A549 (cell line): ENCODE results near the gene CACNA1S. TPM values are rescaled to one million over a fixed set of nuclear protein-coding genes. Genes with fewer than 3 reads are reported as not detected.

Experiments used
- ATAC-seq, 2 experiments: fragments of 200-7000 bp in 1 of 2; fragments of >200 bp in 1 of 2; cut with Nextera tagmentation in 1 of 2; cut with Tn5 transposase in 1 of 2; 3 replicates each; pipeline versions ENCODE4 v1.8.0 to v1.9.1; 2018 to 2020; ENCODE audit warnings: mild to moderate bottlenecking in 1 of 2, moderate library complexity in 1 of 2
- CTCF ChIA-PET: fragments of 300-600 bp; sonication (Branson Sonifier 250); formaldehyde crosslinking; extraction: SDS; loops from one replicate; lab custom pipeline; 2021; ENCODE audit warnings: antibody characterized with exemption, inconsistent platforms; lab: Yijun Ruan, JAX
- POLR2A ChIA-PET: fragments of 350-600 bp; formaldehyde crosslinking; extraction: SDS; loops from one replicate; lab custom pipeline; 2021; ENCODE audit warnings: antibody characterized with exemption, inconsistent platforms; lab: Yijun Ruan, JAX
- DNase-seq, 2 experiments: peaks; one replicate each; pipeline versions ENCODE4 v3.0.0 to v3.0.0-alpha.2; 2011 to 2016; ENCODE audit warnings: low read depth in 1 of 2, low spot score in 1 of 2
- FAIRE-seq: peaks from 2 replicates; lab custom pipeline; 2011; peaks lifted over from hg19 to GRCh38; lab: Jason Lieb, UNC
- H3K27ac ChIP-seq, 2 experiments: fragments of >200 bp; sonication (Bioruptor Twin); formaldehyde crosslinking; 3 replicates each; pipeline ENCODE4 v1.5.1; 2016 to 2017
- H3K4me1 ChIP-seq: fragments of >200 bp; sonication (Bioruptor Twin); formaldehyde crosslinking; 3 replicates; pipeline ENCODE4 v1.6.1; 2016
- H3K4me2 ChIP-seq: fragments of >200 bp; sonication (Bioruptor Twin); formaldehyde crosslinking; 3 replicates; pipeline ENCODE4 v1.6.1; 2016
- H3K4me3 ChIP-seq: fragments of >200 bp; sonication (Bioruptor Twin); formaldehyde crosslinking; 3 replicates; pipeline ENCODE4 v1.5.1; 2016
- H3K9me3 ChIP-seq: fragments of >200 bp; sonication (Bioruptor Twin); formaldehyde crosslinking; 3 replicates; pipeline ENCODE4 v1.6.1; 2016
- BHLHE40 ChIP-seq: IDR thresholded peaks from 2 replicates; pipeline ENCODE4 v1.6.1; 2012; ENCODE audit warnings: low read depth, low read length, inconsistent platforms
- HEYL ChIP-seq: fragments of 250-450 bp; sonication (Bioruptor Pico); IDR thresholded peaks from 2 replicates; pipeline ENCODE4 v1.8.0; 2021; ENCODE audit warnings: mild to moderate bottlenecking, moderate library complexity
- JUN ChIP-seq, 2 experiments: fragments of >200 bp; sonication (Bioruptor Twin); formaldehyde crosslinking; IDR thresholded peaks; 2 replicates in 1 of 2; 3 replicates in 1 of 2; pipeline ENCODE4 v1.6.1; 2016 to 2017
- KDM5A ChIP-seq: fragments of 200-600 bp; sonication (generic); IDR thresholded peaks from 2 replicates; pipeline ENCODE4 v1.6.1; 2016; ENCODE audit warnings: antibody characterized with exemption, mild to moderate bottlenecking
- MYC ChIP-seq: IDR thresholded peaks from 2 replicates; pipeline ENCODE4 v1.6.1; 2012; ENCODE audit warnings: mild to moderate bottlenecking, inconsistent platforms, low read length, improper control_type of control experiment, borderline replicate concordance
- PHF8 ChIP-seq: fragments of 200-600 bp; sonication (generic); IDR thresholded peaks from 2 replicates; pipeline ENCODE4 v1.6.1; 2016; ENCODE audit warnings: low read depth, mild to moderate bottlenecking, antibody characterized with exemption, moderate library complexity, borderline replicate concordance
- POLR2A ChIP-seq: IDR thresholded peaks from 2 replicates; pipeline ENCODE4 v1.6.1; 2012; ENCODE audit warnings: mild to moderate bottlenecking, low read length
- RAD21 ChIP-seq, 2 experiments: fragments of >200 bp in 1 of 2; sonication (Bioruptor Twin) in 1 of 2; formaldehyde crosslinking in 1 of 2; IDR thresholded peaks in 1 of 2; conservative IDR thresholded peaks in 1 of 2; 2 replicates in 1 of 2; 3 replicates in 1 of 2; pipeline ENCODE4 v1.6.1; 2012 to 2018; ENCODE audit warnings: inconsistent platforms in 1 of 2
- RFX5 ChIP-seq: fragments of 450-650 bp; IDR thresholded peaks from 2 replicates; pipeline ENCODE4 v1.7.1; 2014; ENCODE audit warnings: antibody characterized with exemption, mild to moderate bottlenecking, moderate library complexity
- RNF2 ChIP-seq: fragments of 200-600 bp; sonication (generic); IDR thresholded peaks from 2 replicates; pipeline ENCODE4 v1.6.1; 2016; ENCODE audit warnings: low read depth, mild to moderate bottlenecking, antibody characterized with exemption, moderate library complexity, borderline replicate concordance
- SMC3 ChIP-seq: fragments of >200 bp; sonication (Bioruptor Twin); formaldehyde crosslinking; IDR thresholded peaks from 3 replicates; pipeline ENCODE4 v1.6.1; 2018; ENCODE audit warnings: inconsistent platforms
- TFCP2L1 ChIP-seq: fragments of 250-450 bp; sonication (Bioruptor Pico); IDR thresholded peaks from 2 replicates; pipeline ENCODE4 v1.5.0; 2021; ENCODE audit warnings: mild to moderate bottlenecking
- ZC3H11A ChIP-seq: fragments of 450-650 bp; IDR thresholded peaks from 2 replicates; pipeline ENCODE4 v1.6.1; 2014; ENCODE audit warnings: antibody characterized with exemption, mild to moderate bottlenecking
- ZFP36 ChIP-seq: fragments of 450-650 bp; IDR thresholded peaks from 2 replicates; pipeline ENCODE4 v1.6.1; 2014; ENCODE audit warnings: borderline replicate concordance; ENCODE audit not compliant: partially characterized antibody
- ZNF302 ChIP-seq: fragments of 250-450 bp; sonication (Bioruptor Pico); IDR thresholded peaks from 2 replicates; pipeline ENCODE4 v1.9.0; 2021; ENCODE audit warnings: inconsistent platforms, mild to moderate bottlenecking, moderate library complexity
- WGBS: methylation state at CpG from one replicate; pipeline ENCODE4 v1.1.6; 2017; ENCODE audit errors: missing lambda C conversion rate; 5-methylcytosine and 5-hydroxymethylcytosine counted together
- polyA plus RNA-seq, 4 experiments: library from polyadenylated mRNA; depleted of rRNA in 3 of 4; stranded (reverse); fragments of >200 nt; fragmentation: RNase III in 1 of 4; extraction: RNeasy Plus Mini Kit Qiagen cat#74134 plus additional on column Dnase treatment in 1 of 4; gene quantifications; 2 replicates in 3 of 4; 3 replicates in 1 of 4; pipeline ENCODE4 v1.2.3, GENCODE V29; 2011 to 2017
- TF ChIP-seq, protein P1 (sequence below): IDR thresholded peaks from 2 replicates; pipeline ENCODE4 v1.6.1; 2012
- TF ChIP-seq, protein P2 (sequence below): fragments of >200 bp; sonication (Bioruptor Twin); formaldehyde crosslinking; IDR thresholded peaks from 3 replicates; pipeline ENCODE4 v1.6.1; 2016
- TF ChIP-seq, protein P3 (sequence below): fragments of >200 bp; sonication (Bioruptor Twin); formaldehyde crosslinking; IDR thresholded peaks from 3 replicates; pipeline ENCODE4 v1.5.1; 2016
- TF ChIP-seq, protein P4 (sequence below): fragments of 200-600 bp; sonication (generic); IDR thresholded peaks from 2 replicates; pipeline ENCODE4 v1.6.1; 2016; ENCODE audit warnings: antibody characterized with exemption, mild to moderate bottlenecking, moderate library complexity

Gene CACNA1S
- polyA plus RNA-seq, 2 of the 4 experiments (the other 2 are of a cell fraction), result 0.01 TPM; not detected in 1

DNA sequence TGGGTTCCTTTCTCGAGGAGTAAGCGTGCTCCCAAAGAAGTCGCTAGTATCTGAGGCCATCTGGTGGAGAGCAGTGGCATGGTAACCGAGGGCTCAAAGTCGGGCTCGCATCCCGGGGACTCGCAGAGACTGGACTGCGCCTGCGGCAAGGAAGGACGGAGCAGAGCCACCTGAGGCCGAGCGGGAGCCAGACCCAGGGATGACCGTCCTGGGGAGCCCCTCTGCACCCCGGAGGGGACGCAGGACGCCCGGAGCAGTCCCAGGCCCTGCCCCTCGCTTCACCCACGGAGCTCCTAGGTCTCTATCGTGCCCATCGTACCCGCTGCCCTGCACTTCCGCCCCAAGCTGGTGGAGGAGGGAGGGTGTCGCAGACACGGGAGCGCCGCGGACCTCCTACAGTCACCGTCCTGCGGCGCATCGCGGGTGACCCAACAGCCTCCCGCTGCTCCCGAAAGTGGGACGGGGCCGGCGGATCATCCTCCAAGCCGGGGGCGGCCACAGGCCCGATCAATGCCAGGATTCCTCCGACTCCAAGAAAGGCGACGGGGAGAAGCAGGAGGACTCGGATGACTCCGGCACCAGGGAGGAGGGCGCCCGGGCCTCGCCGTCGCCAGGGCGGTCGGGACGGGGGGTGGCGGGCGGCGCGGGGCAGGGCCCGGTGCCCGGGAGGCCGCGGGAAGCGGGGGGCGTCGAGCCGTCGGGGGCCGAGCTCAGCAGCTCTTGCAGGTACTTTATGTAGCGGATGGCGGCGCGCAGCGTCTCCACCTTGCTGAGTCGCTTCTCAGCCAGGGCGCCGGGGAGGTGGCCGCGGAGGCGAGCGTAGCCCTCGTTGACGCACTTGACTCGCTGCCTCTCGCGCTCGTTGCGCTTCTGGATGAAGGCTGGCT is 2.3 kb upstream of the CACNA1S start:
- peak; percentile 93 to 98 for DNase-seq
- peak overlapping the region; percentile 80 for H3K4me3 ChIP-seq
- ChIA-PET POLR2A (interaction anchor here (0.6 to 2.1 kb wide), 10 partner anchors 10 to 556 kb away, joined by 3 to 9 read pairs (median 4); partner anchors contain the start of gene DDX59), CTCF (interaction anchor here (0.5 to 7.4 kb wide), 34 partner anchors 8 to 557 kb away, joined by 3 to 84 read pairs (median 4); partner anchors contain the start of gene ASCL5)
- 5% methylated on average over 43 of the region's 88 CpGs for WGBS
- peak; percentile 93 to 97 for ATAC-seq
- peak overlapping the region; percentile 87 to 89 for H3K27ac ChIP-seq
- FAIRE-seq, result peak; percentile 97
- peaks cover 8% of the 10 kb centered on the region for H3K4me1 ChIP-seq
- peak overlapping the region; percentile 87 for H3K4me2 ChIP-seq
- no peaks in the 10 kb centered on the region for H3K9me3 ChIP-seq
- TF ChIP-seq ZC3H11A, result no peak
- TF ChIP-seq KDM5A, result peak; percentile 26; the same call in 1 of the 2 replicates
- peak in 1 of 2 experiments; percentile 66; a peak in 3 of 5 replicates for TF ChIP-seq JUN (IDR thresholded peaks at IDR 0.05)
- TF ChIP-seq ZFP36, result no peak
- peak; percentile 78 for TF ChIP-seq POLR2A
- TF ChIP-seq, protein P1, sequence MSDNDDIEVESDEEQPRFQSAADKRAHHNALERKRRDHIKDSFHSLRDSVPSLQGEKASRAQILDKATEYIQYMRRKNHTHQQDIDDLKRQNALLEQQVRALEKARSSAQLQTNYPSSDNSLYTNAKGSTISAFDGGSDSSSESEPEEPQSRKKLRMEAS, result peak; percentile 92
- peak; percentile 90 to 91 for TF ChIP-seq RAD21 (conservative IDR thresholded peaks at IDR 0.05 in 1 of 2, IDR thresholded peaks at IDR 0.05 in 1 of 2)
- TF ChIP-seq RFX5, result 0 out of 2 replicates have a peak, but pooled peaks have one; percentile 31
- TF ChIP-seq BHLHE40, result no peak
- TF ChIP-seq SMC3, result peak; percentile 86
- TF ChIP-seq MYC, result peak; percentile 75; the same call in 1 of the 2 replicates
- TF ChIP-seq, protein P2, sequence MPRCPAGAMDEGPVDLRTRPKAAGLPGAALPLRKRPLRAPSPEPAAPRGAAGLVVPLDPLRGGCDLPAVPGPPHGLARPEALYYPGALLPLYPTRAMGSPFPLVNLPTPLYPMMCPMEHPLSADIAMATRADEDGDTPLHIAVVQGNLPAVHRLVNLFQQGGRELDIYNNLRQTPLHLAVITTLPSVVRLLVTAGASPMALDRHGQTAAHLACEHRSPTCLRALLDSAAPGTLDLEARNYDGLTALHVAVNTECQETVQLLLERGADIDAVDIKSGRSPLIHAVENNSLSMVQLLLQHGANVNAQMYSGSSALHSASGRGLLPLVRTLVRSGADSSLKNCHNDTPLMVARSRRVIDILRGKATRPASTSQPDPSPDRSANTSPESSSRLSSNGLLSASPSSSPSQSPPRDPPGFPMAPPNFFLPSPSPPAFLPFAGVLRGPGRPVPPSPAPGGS, result peak; percentile 29; the same call in 1 of the 3 replicates
- TF ChIP-seq, protein P3, sequence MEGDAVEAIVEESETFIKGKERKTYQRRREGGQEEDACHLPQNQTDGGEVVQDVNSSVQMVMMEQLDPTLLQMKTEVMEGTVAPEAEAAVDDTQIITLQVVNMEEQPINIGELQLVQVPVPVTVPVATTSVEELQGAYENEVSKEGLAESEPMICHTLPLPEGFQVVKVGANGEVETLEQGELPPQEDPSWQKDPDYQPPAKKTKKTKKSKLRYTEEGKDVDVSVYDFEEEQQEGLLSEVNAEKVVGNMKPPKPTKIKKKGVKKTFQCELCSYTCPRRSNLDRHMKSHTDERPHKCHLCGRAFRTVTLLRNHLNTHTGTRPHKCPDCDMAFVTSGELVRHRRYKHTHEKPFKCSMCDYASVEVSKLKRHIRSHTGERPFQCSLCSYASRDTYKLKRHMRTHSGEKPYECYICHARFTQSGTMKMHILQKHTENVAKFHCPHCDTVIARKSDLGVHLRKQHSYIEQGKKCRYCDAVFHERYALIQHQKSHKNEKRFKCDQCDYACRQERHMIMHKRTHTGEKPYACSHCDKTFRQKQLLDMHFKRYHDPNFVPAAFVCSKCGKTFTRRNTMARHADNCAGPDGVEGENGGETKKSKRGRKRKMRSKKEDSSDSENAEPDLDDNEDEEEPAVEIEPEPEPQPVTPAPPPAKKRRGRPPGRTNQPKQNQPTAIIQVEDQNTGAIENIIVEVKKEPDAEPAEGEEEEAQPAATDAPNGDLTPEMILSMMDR, result peak; percentile 84
- TF ChIP-seq PHF8, result peak; percentile 56; the same call in 1 of the 2 replicates

DNA sequence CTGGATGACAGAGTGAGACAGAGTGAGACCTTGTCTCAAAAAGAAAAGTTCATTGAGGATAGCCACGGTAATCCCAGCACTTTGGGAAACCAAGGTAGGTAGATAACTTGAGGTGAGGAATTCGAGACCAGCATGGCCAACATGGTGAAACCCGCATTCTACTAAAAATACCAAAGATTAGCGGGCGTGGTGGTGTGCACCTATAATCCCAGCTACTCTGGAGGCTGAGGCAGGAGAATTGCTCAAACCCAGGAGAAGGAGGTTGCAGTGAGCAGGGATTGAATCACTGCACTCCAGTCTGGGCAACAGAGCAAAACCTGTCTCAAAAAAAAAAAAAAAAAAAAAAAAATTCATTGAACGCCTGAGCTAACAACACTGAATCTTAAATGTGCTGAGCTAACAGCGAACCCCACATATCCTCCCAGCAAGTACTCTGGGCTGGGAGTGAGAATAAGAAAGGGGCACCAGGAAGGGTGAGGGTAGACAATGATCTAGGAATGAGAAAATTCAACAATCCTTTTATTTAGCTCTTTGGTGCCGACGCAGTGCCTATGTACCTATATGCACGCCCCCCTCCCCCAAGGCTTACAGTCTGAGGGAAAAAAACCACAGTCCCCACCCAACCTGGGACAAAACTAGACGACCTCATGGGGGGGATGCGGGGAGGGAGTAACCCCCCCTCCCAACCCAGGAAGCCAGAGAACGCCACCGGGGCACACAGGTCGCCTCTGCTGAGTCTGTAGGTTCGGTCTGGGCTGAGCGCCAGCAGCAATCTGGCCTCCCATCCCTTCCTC is 1.4 kb upstream of the CACNA1S start:
- TF ChIP-seq, protein P4, sequence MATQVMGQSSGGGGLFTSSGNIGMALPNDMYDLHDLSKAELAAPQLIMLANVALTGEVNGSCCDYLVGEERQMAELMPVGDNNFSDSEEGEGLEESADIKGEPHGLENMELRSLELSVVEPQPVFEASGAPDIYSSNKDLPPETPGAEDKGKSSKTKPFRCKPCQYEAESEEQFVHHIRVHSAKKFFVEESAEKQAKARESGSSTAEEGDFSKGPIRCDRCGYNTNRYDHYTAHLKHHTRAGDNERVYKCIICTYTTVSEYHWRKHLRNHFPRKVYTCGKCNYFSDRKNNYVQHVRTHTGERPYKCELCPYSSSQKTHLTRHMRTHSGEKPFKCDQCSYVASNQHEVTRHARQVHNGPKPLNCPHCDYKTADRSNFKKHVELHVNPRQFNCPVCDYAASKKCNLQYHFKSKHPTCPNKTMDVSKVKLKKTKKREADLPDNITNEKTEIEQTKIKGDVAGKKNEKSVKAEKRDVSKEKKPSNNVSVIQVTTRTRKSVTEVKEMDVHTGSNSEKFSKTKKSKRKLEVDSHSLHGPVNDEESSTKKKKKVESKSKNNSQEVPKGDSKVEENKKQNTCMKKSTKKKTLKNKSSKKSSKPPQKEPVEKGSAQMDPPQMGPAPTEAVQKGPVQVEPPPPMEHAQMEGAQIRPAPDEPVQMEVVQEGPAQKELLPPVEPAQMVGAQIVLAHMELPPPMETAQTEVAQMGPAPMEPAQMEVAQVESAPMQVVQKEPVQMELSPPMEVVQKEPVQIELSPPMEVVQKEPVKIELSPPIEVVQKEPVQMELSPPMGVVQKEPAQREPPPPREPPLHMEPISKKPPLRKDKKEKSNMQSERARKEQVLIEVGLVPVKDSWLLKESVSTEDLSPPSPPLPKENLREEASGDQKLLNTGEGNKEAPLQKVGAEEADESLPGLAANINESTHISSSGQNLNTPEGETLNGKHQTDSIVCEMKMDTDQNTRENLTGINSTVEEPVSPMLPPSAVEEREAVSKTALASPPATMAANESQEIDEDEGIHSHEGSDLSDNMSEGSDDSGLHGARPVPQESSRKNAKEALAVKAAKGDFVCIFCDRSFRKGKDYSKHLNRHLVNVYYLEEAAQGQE, result no peak
- TF ChIP-seq TFCP2L1 (no peak), ZNF302 (CRISPR knock-in tag) (no peak), HEYL (CRISPR knock-in tag) (no peak), JUN (IDR thresholded peaks at IDR 0.05) (no peak), RNF2 (no peak)
- TF ChIP-seq, protein P2, result no peak
- TF ChIP-seq, all 56 proteins: peak for 0
- H3K9me3 ChIP-seq, result no peaks in the 10 kb centered on the region
- H3K27ac ChIP-seq, result peak overlapping the region; percentile 87 to 89
- ChIA-PET CTCF (interaction anchor here (0.6 to 7.4 kb wide), 28 partner anchors 8 to 557 kb away, joined by 3 to 84 read pairs (median 4); partner anchors contain the start of gene ASCL5), POLR2A (interaction anchor here (0.6 to 2.1 kb wide), 10 partner anchors 11 to 555 kb away, joined by 3 to 9 read pairs (median 4); partner anchors contain the start of gene DDX59)
- WGBS, result 62% methylated on average over 10 of the region's 17 CpGs
- H3K4me1 ChIP-seq, result peaks cover 8% of the 10 kb centered on the region
- FAIRE-seq (no peak), DNase-seq (no peak), ATAC-seq (peak; percentile 36 to 50; a peak in 5 of 6 replicates)
- H3K4me3 ChIP-seq, result peak overlapping the region; percentile 80
- H3K4me2 ChIP-seq, result peak overlapping the region; percentile 87
